SU-DHL-6 (cell line): ENCODE measurements around the gene OR56A3.

ENCODE experiments used
- EZH2phosphoT487 ChIP-seq: fragments of 200-600 bp; sonication (generic), shearing (Covaris generic); conservative IDR thresholded peaks from 2 replicates; pipeline ENCODE4 v1.6.1; 2018; ENCODE audit warnings: mild to moderate bottlenecking, antibody characterized with exemption, low read length, moderate library complexity, mixed read lengths
- TF ChIP-seq, protein P1 (sequence below): fragments of 200-600 bp; sonication (generic); IDR thresholded peaks from one replicate; pipeline ENCODE4 v1.5.1; 2017; ENCODE audit warnings: antibody characterized with exemption, mild to moderate bottlenecking, low read length, moderate library complexity; ENCODE audit not compliant: insufficient read depth, poor library complexity, severe bottlenecking

- TF ChIP-seq, protein P1, sequence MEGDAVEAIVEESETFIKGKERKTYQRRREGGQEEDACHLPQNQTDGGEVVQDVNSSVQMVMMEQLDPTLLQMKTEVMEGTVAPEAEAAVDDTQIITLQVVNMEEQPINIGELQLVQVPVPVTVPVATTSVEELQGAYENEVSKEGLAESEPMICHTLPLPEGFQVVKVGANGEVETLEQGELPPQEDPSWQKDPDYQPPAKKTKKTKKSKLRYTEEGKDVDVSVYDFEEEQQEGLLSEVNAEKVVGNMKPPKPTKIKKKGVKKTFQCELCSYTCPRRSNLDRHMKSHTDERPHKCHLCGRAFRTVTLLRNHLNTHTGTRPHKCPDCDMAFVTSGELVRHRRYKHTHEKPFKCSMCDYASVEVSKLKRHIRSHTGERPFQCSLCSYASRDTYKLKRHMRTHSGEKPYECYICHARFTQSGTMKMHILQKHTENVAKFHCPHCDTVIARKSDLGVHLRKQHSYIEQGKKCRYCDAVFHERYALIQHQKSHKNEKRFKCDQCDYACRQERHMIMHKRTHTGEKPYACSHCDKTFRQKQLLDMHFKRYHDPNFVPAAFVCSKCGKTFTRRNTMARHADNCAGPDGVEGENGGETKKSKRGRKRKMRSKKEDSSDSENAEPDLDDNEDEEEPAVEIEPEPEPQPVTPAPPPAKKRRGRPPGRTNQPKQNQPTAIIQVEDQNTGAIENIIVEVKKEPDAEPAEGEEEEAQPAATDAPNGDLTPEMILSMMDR: no peak
- no peak for TF ChIP-seq EZH2phosphoT487
These were observed 8.9 kb upstream of the OR56A3 start for GRCh38 chr11:5933116-5933515.
